Activated T-cell treated with anti-CD3 and anti-CD28 coated beads, Interleukin-2, amount 50 U/mL, for 1 hour (primary cell): Measurements from ENCODE around the gene CD1C.
"Not testable (repeated sequence)": the region's sequence is repeated elsewhere in the genome, so short reads cannot be mapped to it uniquely, and the experiment has no call there.

Experiments used
- DNase-seq: peaks from one replicate; pipeline ENCODE4 v3.0.0-alpha.2; 2020

The CD1C gene

GRCh38 chr1:158289811-158290210 is at the start of gene CD1C:
TSS of gene CD1C (plus strand) at chr1:158289923. CDS start at chr1:158290065, 142 bp downstream.
- DNase-seq = no peak

GRCh38 chr1:158246650-158247049 is 43.1 kb upstream of the CD1C start:
- no peak for DNase-seq

GRCh38 chr1:158248118-158248517 is 41.6 kb upstream of the CD1C start:
- DNase-seq = no peak

- no peak for DNase-seq
These were observed 41.0 kb upstream of the CD1C start for GRCh38 chr1:158248771-158249170.

GRCh38 chr1:158249646-158250045 is 40.1 kb upstream of the CD1C start:
- no peak for DNase-seq

- no peak for DNase-seq
These were observed 38.6 kb upstream of the CD1C start for GRCh38 chr1:158251163-158251562.

GRCh38 chr1:158255656-158256055 is 34.1 kb upstream of the CD1C start:
- DNase-seq = no peak

GRCh38 chr1:158256747-158257146 is 33.0 kb upstream of the CD1C start:
- not testable (repeated sequence) for DNase-seq

- no peak for DNase-seq
These were observed 31.8 kb upstream of the CD1C start for GRCh38 chr1:158257888-158258287.

- no peak for DNase-seq
These were observed 30.6 kb upstream of the CD1C start for GRCh38 chr1:158259117-158259516.

- DNase-seq = no peak
These were observed 17.0 kb upstream of the CD1C start for GRCh38 chr1:158272681-158273080.

- no peak for DNase-seq
These were observed 14.9 kb upstream of the CD1C start for GRCh38 chr1:158274797-158275196.

GRCh38 chr1:158282421-158282820 is 7.3 kb upstream of the CD1C start:
- DNase-seq = not testable (repeated sequence)

- no peak for DNase-seq
These were observed 5.8 kb upstream of the CD1C start for GRCh38 chr1:158283965-158284364.

GRCh38 chr1:158285756-158286241 is 3.9 kb upstream of the CD1C start:
- no peak for DNase-seq

GRCh38 chr1:158286487-158286886 is 3.2 kb upstream of the CD1C start:
- DNase-seq = no peak

- no peak for DNase-seq
These were observed 2.8 kb upstream of the CD1C start for GRCh38 chr1:158286941-158287346.

- no peak for DNase-seq
These were observed 660 bp downstream of the CD1C start for GRCh38 chr1:158290321-158290844.

- DNase-seq = no peak
These were observed 6.1 kb downstream of the CD1C start for GRCh38 chr1:158295791-158296190.

GRCh38 chr1:158310623-158311022 is 20.9 kb downstream of the CD1C start:
- DNase-seq = no peak

- DNase-seq = no peak
These were observed 21.3 kb downstream of the CD1C start for GRCh38 chr1:158311066-158311465.

GRCh38 chr1:158323866-158324265 is 34.1 kb downstream of the CD1C start:
- no peak for DNase-seq

GRCh38 chr1:158324395-158324794 is 34.7 kb downstream of the CD1C start:
- no peak for DNase-seq

GRCh38 chr1:158327481-158327880 is 37.8 kb downstream of the CD1C start:
- DNase-seq = no peak

- no peak for DNase-seq
These were observed 38.7 kb downstream of the CD1C start for GRCh38 chr1:158328426-158328825.

GRCh38 chr1:158329300-158329699 is 39.6 kb downstream of the CD1C start:
- DNase-seq = no peak
